HG03108 (cell line): ENCODE data around the gene DNAJC12.
"Not testable (repeated sequence)": the region's sequence is repeated elsewhere in the genome, so short reads cannot be mapped to it uniquely, and the experiment has no call there.

Experiments
- ATAC-seq: cut with Tn5 transposase; IDR thresholded peaks from one replicate; pipeline ENCODE4 v1.9.1; 2021; ENCODE audit warnings: moderate library complexity; ENCODE audit not compliant: unreplicated experiment

Gene DNAJC12

DNA sequence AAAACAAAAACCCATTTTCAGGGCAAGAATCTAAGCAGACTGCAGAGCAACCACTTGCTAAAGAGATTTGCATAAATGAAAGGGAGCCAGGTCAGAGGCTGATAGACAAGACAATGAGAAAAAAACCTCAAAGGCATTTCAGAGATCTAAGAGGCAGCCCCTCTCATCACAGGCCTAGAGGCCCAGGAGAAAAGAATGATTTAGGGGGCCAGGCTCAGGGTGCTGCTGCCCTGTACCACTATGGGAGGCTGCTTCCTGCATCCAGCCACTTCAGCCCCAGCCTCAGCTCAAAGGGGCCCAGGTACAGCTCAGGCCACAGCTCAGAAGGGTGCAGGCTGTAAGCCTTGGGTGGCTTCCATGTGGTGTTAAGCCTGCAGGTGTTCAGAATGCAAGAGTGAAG, 3.7 kb upstream of the DNAJC12 start:
- no peak for ATAC-seq

DNA sequence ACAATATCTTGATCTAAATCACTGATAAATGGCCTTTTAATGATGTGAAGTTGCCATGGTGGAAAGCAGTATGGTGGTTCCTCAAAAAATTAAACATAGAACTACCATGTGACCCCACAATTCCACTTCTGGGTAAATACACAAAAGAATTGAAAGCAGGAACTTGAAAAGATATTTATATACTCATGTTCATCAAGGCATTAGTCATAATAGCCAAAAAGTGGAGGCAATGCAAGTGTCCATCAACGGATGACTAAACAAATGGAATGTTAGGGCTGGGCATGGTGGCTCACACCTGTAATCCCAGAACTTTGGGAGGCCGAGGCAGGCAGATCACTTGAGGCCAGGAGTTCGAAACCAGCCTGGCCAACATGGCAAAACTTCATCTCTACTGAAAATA, 2.0 kb upstream of the DNAJC12 start:
- ATAC-seq = no peak

DNA sequence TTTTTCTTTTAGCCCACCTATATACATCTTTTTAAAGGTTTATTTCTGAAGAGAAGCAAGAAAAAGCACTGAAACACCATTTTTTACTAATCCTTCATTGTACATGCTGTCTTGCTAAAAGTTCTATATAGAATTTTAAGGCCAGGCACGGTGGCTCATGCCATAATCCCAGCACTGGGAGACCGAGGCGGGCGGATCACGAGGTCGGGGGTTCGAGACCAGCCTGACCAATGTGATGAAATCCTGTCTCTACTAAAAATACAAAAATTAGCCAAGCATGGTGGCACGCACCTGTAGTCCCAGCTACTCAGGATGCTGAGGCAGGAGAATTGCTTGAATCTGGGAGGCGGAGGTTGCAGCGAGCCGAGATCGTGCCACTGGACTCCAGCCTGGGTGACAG, 1.5 kb upstream of the DNAJC12 start:
- ATAC-seq = not testable (repeated sequence)

DNA sequence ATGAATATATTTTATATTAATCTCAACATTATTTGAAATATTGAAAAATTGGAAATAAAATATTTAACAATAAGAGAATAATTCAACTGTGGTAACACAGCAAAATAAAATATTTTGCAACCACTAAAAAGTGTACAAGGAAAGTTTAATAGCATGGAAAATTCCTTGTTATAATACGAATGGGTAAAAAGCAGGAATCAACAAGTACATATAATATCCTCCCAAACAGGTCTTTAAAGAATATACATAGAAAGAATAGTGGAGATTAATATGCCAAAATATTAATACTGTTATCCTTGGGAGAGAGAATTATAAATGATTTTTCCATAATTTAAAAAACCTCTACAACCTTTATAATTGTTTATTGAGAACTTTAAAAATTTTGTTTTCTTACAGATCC, 1.0 kb downstream of the DNAJC12 start:
- no peak for ATAC-seq

DNA sequence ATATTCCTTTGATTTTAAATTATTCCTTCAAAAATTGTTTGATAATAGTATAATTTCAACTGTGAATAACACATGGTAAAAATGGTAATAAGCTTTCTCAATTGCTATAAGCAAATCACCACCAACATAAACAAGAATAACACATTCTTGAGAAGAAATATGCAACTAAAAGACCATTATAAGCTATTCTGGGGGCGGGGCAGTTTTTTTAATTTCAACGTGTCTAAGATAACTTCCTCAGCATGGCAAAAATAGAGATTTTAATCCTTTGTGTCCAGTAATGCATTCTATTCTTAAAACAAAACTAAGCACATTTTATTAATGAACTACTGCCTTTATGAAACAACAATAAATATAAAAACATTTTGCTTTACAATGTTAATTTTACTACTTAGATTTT, 1.5 kb downstream of the DNAJC12 start:
- no peak for ATAC-seq

DNA sequence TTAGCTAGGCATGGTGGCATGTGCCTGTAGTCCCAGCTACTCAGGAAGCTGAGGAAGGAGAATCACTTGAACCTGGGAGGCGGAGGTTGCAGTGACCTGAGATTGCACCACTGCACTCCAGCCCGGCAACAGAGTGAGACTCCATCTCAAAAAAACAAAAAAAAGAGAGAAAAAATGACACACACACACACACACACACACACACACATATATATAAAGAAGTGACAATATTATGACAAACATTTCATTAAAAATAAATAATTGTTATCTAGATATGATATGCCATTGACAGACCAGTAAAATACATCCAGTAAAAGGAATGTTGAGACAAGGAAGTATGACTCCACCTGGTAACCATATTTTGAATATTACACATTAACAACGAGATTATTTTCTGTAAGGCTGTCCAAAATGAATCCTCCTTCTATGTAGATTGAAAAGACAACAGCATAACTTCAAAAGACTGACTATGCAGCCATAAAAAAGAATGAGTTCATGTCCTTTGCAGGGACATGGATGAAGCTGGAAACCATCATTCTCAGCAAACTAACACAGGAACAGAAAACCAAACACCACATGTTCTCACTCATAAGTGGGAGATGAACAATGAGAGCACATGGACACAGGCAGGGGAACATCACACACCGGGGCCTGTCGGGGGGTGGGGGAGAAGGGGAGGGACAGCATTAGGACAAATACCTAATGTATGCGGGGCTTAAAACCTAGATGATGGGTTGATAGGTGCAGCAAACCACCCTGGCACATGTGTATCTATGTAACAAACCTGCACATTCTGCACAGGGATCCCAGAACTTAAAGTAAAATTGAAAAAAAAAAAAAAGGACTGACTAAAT, 2.2 kb downstream of the DNAJC12 start:
- not testable (repeated sequence) for ATAC-seq

DNA sequence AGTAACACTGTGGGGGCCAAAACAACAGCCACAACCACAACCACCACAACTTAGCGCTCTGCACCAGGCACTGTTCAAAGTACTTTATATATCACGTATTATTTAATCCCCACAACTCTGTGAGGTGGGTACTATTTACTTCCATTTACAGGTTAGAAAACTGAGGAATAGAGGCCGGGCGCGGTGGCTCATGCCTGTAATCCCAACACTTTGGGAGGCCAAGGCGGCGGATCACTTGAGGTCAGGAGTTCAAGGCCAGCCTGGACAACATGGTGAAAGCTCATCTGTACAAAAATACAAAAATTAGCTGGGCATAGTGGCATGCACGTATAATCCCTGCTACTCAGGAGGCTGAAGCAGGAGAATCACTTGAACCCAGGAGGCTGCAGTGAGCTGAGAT, 3.6 kb downstream of the DNAJC12 start:
- no peak for ATAC-seq

DNA sequence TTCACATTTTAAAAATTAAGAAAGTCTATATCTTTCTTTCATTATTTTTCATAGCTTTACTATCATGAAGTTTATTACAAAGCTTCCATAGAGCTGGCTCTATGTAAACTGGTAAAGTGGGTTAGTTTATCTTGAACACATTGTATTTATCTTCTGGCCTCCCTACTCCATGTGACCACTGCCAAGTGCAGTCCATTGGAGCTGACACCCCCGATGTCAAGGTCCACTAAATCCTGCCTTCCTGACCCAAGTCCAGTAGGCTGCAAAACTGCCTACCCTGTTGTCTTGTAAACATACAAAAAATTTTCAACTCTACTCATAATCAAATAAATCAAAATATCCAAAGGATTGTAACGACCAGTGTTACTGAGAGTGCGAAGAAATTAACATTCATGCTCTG, 10.2 kb downstream of the DNAJC12 start:
- ATAC-seq = no peak

DNA sequence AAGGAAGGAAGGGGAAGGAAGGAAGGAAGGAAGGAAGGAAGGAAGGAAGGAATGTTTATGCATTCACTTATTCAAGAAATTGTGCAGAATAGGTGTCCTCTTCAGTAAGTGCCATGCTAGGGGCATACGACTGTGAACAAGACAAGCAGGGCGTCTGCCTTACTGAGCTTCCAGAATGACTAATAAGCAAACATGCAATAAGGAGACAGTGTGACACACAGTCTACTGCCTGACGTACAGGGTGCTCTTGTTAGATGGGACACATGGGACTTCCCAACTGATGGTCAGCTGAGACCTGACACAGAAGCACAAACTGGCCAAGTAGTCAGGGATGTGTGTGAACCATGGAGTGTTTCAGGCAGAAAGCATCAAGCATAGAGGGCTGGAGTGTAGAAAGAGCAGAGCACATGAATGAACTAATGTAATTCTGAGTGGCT, 18.2 kb downstream of the DNAJC12 start:
- ATAC-seq = no peak

DNA sequence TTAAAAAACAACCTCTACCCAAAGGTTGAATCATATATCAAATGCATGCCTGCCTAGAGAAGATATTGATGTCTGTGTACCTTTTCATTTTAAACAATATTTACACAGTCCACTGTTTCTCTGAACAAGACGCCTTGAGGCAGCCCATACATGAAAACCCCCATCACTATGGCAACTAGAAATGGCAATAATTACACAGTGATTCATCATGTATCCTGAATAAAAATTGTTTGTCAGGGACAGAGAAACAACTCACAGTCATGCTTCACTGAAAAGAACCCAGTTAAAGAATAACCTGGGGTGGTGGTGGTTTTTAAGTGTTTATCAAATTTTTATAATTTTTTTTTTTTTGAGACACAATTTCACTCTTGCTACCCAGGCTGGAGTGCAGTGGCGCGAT, 19.7 kb downstream of the DNAJC12 start:
- no peak for ATAC-seq

DNA sequence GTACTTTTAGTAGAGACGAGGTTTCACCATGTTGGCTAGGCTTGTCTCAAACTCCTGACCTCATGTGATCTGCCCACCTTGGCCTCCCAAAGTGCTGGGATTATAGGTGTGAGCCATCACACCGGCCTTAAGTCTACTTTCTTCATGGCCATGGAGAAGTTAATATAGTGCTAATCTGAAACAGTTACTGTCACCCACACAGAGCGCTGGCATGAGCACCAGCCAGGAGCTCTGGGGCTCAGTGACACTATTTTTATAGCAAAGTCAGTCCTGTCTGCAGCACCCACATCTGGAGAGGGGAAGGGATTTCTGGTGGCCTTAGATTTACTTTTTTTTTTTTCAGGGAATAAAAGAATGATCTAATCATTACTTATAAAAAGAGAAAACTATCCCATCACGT, 21.3 kb downstream of the DNAJC12 start:
- no peak for ATAC-seq

DNA sequence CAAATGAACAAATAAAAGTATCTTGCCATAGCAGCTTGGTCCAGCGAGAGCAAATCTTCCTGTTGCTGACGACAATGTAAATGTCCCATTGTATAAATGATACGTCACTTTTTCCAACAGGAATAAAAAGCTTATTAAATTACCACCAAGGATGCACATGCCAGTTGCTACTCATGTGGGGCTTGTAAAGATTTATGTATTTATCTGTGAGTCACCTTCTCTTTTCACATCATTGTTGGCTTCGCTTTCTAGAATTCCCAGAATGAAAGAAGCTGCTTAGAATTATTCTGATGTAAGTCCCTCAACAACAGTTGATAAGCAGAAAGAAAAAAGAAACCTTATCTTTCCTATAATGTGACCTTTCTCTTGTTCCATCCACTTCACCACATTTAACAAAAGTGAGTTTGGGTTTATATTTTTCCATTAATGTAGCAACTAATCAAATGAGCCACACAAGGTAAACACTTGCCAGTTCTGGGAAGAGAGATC, 22.4 kb downstream of the DNAJC12 start:
- ATAC-seq = no peak

DNA sequence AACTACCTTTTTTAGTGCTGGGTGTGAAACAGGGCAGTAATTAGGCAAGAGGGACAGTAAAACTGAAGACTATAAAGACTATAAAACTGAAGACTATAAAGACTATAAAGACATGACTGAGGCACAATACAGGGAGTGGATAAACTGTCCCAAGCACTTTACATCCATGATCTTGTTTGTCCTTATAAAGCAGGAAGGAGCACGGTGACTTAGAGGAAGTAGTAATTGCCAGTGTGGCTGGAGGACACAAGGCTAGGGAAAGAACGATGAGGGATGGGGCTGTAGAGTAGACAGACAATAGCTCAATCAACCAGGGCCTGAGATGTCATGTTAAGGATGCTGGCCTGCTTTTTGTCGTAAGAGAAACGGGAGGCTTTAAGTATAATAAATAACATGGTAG, 26.0 kb downstream of the DNAJC12 start:
- no peak for ATAC-seq

DNA sequence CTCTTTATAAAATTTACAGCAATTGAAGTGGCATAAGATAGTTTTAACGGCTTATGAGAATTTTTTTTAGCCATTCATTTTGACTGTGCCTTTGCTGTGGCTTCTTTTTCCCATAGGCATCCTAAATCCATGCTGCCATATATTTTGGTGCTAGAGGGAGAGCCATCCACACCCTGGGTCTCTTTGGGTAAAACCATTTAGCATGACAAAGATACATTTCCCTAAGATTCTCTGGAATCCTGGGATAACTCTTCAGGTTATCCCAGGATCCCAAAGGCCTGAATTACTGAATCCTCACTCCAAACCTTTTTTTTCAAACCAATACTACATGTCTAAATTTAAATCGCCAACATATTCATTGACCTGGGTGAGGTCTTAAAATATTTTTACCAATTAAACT, 28.9 kb downstream of the DNAJC12 start:
- no peak for ATAC-seq

DNA sequence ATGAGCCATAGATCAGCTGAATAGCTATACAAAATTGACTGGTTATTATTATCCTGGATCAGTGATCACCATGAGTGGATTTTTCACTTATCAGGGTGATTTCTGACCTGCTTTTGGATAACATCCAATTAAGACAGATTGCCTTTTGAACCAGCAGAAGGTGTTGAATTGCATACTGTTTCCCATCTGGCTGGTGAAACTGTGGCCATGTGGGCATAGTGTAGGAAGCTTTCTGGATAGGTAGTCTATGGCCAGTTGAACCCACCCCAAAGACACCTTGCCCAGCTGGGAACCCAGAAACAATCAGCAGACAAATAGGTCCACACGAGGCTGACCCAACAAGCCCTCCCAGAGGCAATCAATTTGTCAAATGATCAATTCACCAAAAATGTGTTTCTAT, 29.3 kb downstream of the DNAJC12 start:
- ATAC-seq = no peak

DNA sequence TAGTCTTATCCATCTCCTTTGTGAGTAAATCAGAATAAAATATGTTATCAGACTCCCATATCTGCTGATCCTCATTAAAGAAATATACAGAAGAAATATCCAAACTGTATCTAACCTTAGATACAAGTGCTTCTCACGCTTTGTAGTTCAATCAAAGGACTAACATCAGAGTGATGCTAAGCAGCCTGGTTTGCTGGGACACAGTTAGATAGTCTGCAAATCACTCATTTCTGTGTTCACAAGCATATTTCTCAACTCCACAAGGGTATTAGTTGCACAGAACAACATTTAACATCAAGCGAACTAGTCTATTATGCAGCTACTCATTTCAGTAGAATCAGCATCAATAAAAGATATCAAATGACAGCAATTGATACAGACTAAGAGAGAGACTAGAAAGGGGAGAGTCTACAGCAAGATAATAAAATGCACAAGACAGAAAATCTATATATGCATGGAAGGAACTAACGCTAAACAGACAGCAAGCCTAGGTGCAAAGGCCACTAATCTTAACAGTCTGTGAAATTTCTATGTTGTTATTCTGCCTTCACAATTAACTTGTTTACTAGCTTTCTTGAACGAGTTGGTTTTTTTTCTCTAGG, 30.0 kb downstream of the DNAJC12 start:
- ATAC-seq = no peak

DNA sequence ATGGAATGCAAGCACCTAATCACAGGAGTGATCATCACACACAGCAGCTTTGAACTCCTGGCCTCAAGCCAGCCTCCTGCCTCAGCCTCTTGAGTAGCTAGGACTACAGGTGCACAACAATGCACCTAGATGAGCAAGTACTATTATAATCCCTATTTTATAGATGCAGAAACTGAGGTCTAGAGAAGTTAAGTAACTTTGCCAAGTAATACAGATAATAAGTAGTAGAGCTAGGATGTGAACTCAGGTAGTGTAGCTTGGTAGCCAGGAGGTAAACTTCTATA, 33.7 kb downstream of the DNAJC12 start:
- ATAC-seq = no peak

DNA sequence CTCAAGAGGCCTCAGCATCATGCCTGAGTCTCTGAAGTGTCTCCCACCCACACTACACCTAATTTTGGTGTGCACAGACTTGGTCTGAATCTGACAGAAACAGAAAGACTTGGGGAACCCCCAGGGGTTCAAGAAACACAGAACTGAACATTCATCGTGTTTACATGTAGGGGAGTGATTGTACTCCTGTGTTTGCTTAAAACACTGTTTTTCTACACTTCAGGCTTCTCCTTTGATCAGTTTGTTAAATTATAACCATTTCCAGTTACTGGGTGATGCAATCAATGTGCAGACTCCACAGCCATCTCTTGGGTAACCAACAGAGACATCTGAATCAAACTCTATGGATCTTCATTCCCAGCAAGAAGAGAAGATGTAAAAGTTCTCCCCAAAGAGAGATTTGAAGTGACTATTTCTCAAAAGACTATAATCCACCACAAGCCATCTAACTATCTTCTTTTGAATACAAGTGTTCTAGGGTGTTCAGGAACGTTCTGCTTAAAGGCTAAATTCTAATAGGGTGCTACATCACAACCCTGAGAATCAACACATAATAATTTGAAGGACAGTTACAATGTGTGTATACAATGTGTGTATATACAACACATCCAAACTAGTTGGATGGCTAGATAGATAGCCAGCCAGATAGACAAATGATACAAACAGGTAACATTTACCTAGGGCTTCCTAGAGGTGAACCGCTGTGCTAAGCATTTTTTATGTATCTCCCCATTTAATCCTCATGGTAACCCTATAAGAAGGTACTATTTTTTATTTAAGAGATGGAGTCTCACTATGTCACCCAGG, 34.2 kb downstream of the DNAJC12 start:
- peak; percentile 79 for ATAC-seq

DNA sequence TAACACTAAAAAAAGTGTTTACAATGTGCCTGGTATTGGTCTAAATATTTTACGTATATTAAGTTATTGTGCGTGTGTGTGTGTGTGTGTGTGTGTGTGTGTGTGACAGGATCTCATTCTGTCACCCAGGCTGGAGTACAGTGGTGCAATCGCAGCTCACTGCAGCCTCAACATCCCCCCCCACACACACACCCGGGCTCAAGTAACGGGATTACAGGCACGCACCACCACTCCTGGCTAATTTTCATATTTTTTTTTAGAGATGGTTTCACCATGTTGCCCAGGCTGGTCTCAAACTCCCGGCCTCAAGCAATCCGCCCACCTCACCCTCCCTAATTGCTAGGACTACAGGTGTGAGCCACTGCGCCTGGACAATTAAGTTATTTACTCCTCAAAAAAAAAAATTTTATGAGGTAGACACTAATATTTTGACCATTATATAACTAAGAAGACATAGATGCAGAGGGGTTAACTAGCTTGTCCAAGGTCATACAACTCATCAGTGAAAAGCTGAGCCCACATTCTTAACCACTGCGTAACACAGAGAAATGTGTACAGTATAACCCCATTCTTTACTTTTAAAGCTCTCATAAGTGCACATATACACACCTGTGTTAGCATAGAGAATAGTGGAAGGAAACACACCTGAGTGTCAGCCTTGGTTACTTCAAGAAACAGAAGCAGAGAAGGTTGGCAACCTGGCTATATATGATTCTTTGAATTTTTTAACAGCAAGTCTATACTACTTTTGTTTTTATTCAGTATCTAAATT, 35.0 kb downstream of the DNAJC12 start:
- ATAC-seq = no peak

DNA sequence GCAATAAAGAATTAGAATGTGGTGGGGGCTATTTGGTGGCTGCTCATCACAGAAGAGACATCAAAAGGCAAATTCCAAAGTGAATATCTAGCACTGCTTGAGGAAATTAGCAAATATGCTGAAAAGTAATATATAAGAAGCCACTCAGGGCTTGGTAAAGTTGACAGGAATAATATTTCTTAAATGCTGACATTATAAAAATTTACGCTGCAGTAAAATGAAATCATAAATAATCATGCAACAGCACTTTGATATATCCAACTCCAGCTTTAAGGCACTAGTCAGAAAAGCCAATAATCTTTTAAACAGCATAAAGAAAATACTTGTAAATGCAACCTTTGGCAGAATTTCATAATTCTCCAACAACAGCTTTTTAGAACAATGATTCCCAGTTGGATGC, 36.9 kb downstream of the DNAJC12 start:
- no peak for ATAC-seq

DNA sequence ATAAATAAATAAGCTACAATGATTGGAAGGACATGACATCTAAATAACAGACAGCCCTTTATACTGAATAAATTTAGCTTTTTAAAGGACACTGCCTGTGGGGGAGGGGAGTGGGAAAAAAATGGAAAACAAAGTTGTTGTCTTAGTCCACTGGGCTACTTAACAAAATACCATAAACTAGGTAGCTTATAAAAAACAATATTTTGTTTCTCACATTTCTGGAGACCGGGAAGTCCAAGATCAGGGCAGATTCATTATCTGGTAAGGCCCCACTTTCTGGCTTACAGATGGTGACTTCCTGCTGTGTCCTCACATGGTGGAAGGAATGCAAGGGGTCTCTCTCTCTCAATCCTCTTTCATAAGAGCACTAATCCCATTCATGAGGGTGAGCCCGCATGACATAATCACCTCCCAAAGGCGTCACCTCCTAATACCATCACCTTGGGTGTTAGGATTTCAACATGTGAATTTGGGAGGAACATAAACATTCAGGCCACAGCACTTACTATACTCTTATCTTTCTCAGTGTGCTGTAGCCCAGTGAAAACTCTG, 43.0 kb downstream of the DNAJC12 start:
- no peak for ATAC-seq
